ENCODE data around the gene ABCD3. TPM values are rescaled to one million over a fixed set of nuclear protein-coding genes. Genes with fewer than 3 reads are reported as not detected.

ABCD3 gene
- total and polyA plus RNA-seq, 2 of the 8 experiments (the other 6 are each of a cell fraction or from before 2014, with no cell fraction given) = 6.6 to 29.4 TPM

DNA sequence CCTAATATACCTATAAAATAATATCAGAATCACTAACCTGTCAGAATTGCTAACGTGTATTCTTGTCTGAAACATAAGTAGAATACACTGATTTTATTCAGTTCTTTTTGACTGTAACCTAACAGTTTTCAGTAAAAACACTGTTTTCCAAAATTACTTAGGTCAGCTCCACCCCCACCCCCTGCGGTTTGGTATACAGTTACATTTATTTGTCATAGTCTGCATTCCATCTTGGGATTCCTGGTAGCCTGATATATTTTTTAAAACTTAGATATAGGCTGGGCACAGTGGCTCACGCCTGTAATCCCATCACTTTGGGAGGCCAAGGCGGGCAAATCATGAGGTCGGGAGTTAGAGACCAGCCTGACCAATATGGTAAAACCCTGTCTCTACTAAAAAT lies 19.8 kb upstream of the ABCD3 start:
- Histone ChIP-seq H3K9me3 (ENCODE audit: insufficient read depth in 2 of 2, low read depth in 1 of 2, low read length in 1 of 2) (no peaks in the 10 kb centered on the region), H3K36me3 (ENCODE audit: control insufficient read depth in 2 of 4, insufficient read depth in 4 of 4, low read length in 3 of 4) (no peaks in the 10 kb centered on the region), H3K4me1 (replicated peaks in 1 of 4; ENCODE audit: control insufficient read depth in 3 of 4, insufficient read depth in 4 of 4, low read length in 3 of 4) (peaks cover 0 to 13% (median 3%) of the 10 kb centered on the region in 4 experiments; a peak in 5 of 7 replicates), H3K27me3 (replicated peaks in 1 of 4; ENCODE audit: control insufficient read depth in 3 of 4, extremely low read depth in 1 of 4, insufficient read depth in 3 of 4, low read length in 3 of 4) (no peaks in the 10 kb centered on the region), H2BK12ac (ENCODE audit: low read depth, low read length) (no peak overlapping the region), H4K5ac (ENCODE audit: insufficient read length, low read depth, low read length) (no peak overlapping the region), H3K14ac (ENCODE audit: insufficient read length) (no peak overlapping the region), H3K27ac (ENCODE audit: low read depth, low read length) (no peak overlapping the region), H4K20me1 (replicated peaks in 1 of 2; ENCODE audit: control insufficient read depth in 1 of 2, insufficient read depth in 2 of 2, low read length in 2 of 2) (no peaks in the 10 kb centered on the region), H3K4me2 (ENCODE audit: insufficient read depth in 1 of 2, low read depth in 2 of 2, low read length in 2 of 2) (no peak overlapping the region), H3K23me2 (ENCODE audit: low read depth, low read length) (no peaks in the 10 kb centered on the region), H2BK5ac (ENCODE audit: low read depth, low read length) (no peak overlapping the region), H3K18ac (ENCODE audit: extremely low read depth, low read length) (no peak overlapping the region), H2BK20ac (ENCODE audit: low read length) (no peak overlapping the region), H2BK120ac (replicated peaks; ENCODE audit: low read depth, low read length) (no peak overlapping the region), H2AFZ (ENCODE audit: low read length) (no peak overlapping the region), H2BK15ac (ENCODE audit: low read length) (no peak overlapping the region), H3K79me1 (ENCODE audit: low read depth, low read length) (no peaks in the 10 kb centered on the region), H3K23ac (ENCODE audit: insufficient read length) (no peak overlapping the region), H2AK5ac (ENCODE audit: low read depth, low read length) (no peak overlapping the region), H4K91ac (replicated peaks; ENCODE audit: insufficient read length, low read length) (no peak overlapping the region), H3K79me2 (ENCODE audit: control insufficient read depth in 1 of 2, insufficient read depth in 2 of 2, low read length in 2 of 2) (no peaks in the 10 kb centered on the region), H3K9ac (replicated peaks in 1 of 4; ENCODE audit: extremely low read depth in 1 of 4, low read depth in 3 of 4, low read length in 3 of 4) (no peak overlapping the region), H4K8ac (ENCODE audit: extremely low read depth, insufficient read depth, low read length) (no peak overlapping the region), H3K56ac (replicated peaks; ENCODE audit: insufficient read length, low read depth, low read length) (no peak overlapping the region), H3K4me3 (ENCODE audit: extremely low read depth in 1 of 4, insufficient read depth in 2 of 4, low read depth in 3 of 4, low read length in 4 of 4) (no peak overlapping the region), H3K4ac (replicated peaks; ENCODE audit: insufficient read length, low read depth, low read length) (no peak overlapping the region)
- no peak for DNase-seq (ENCODE audit: low read depth in 1 of 2, low spot score in 2 of 2)
- CTCF ChIA-PET (ENCODE audit: partially characterized antibody) = interaction anchor here (0.8 to 1.1 kb wide), 2 partner anchors 418 to 476 kb away, joined by 3 read pairs; no protein-coding TSS in a partner anchor
- no peak for FAIRE-seq
- POLR2A ChIA-PET (ENCODE audit: partially characterized antibody) = no interaction called here
- WGBS, 2 experiments (ENCODE audit: extremely low coverage in 1 of 2, insufficient coverage in 1 of 2, insufficient read length in 1 of 2, insufficient replicate concordance in 2 of 2, low coverage in 1 of 2, low lambda C conversion rate in 2 of 2, missing lambda C conversion rate in 1 of 2) = 79% methylated on average over 5 of the region's 5 CpGs; no CpG with 5 or more reads in 1 of the 2 experiments
- TF ChIP-seq SUZ12 (IDR thresholded peaks at IDR 0.05; ENCODE audit: low read length) (no peak), POU5F1 (IDR thresholded peaks at IDR 0.05; ENCODE audit: low read depth, low read length) (no peak), TBP (IDR thresholded peaks at IDR 0.05; ENCODE audit: low read depth, low read length) (no peak), JUN (IDR thresholded peaks at IDR 0.05; ENCODE audit: low read depth, low read length) (no peak), CHD1 (IDR thresholded peaks at IDR 0.05; ENCODE audit: low read depth, low read length) (no peak), TAF1 (IDR thresholded peaks at IDR 0.05; ENCODE audit: low read depth, low read length) (no peak), KDM5A (IDR thresholded peaks at IDR 0.05; ENCODE audit: low read length) (no peak), CTBP2 (IDR thresholded peaks at IDR 0.05; ENCODE audit: borderline replicate concordance, insufficient read depth, insufficient read length, low read length) (no peak), SIX5 (IDR thresholded peaks at IDR 0.05; ENCODE audit: low read depth, low read length) (no peak), RBBP5 (IDR thresholded peaks at IDR 0.05; ENCODE audit: borderline replicate concordance, low read depth, low read length) (no peak)
